Activated CD4-positive, alpha-beta memory T cell treated with anti-CD3 and anti-CD28 coated beads, Interleukin-2, amount 10 ng/mL, durations not matched to agents 7 days and 5 days (primary cell): ENCODE data around the gene KLRC2. TPM values are rescaled to one million over a fixed set of nuclear protein-coding genes. Genes with fewer than 3 reads are reported as not detected.

Experiments
- CTCF ChIA-PET: fragments of 350-600 bp; sonication (Branson Sonifier 250); formaldehyde crosslinking; loops from one replicate; lab custom pipeline; 2021; ENCODE audit warnings: antibody characterized with exemption, inconsistent platforms; lab: Charles Lee
- POLR2A ChIA-PET: fragments of 350-600 bp; sonication (Branson Sonifier 250); formaldehyde crosslinking; loops from one replicate; lab custom pipeline; 2021; ENCODE audit warnings: antibody characterized with exemption; lab: Charles Lee
- DNase-seq: peaks from one replicate; pipeline ENCODE4 v3.0.0-alpha.2; 2020
- H3K27ac Mint-ChIP-seq: one replicate; pipeline ENCODE4 v1.8.0; 2021; ENCODE audit warnings: mild to moderate bottlenecking, mixed read lengths
- H3K27me3 Mint-ChIP-seq: one replicate; pipeline ENCODE4 v1.8.0; 2021; ENCODE audit warnings: mixed read lengths
- H3K36me3 Mint-ChIP-seq: one replicate; pipeline ENCODE4 v1.8.0; 2021; ENCODE audit warnings: low read depth, mixed read lengths
- H3K4me1 Mint-ChIP-seq: one replicate; pipeline ENCODE4 v1.8.0; 2021; ENCODE audit warnings: mixed read lengths
- H3K4me3 Mint-ChIP-seq: one replicate; pipeline ENCODE4 v1.8.0; 2021; ENCODE audit warnings: mild to moderate bottlenecking, mixed read lengths
- H3K9me3 Mint-ChIP-seq: one replicate; pipeline ENCODE4 v1.8.0; 2021; ENCODE audit warnings: mixed read lengths
- total RNA-seq, 2 experiments: library from RNA; stranded (reverse); gene quantifications; one replicate each; pipeline ENCODE4 v1.2.3, GENCODE V29; 2021

KLRC2 gene
- total RNA-seq, 2 experiments from 2014 or later: not detected

- ChIA-PET POLR2A (no interaction called here), CTCF (no interaction called here)
- no peak overlapping the region for H3K27ac Mint-ChIP-seq
- H3K4me1 Mint-ChIP-seq: no peaks in the 10 kb centered on the region
- no peak overlapping the region for H3K4me3 Mint-ChIP-seq
- no peak for DNase-seq
- no peaks in the 10 kb centered on the region for H3K36me3 Mint-ChIP-seq
- H3K9me3 Mint-ChIP-seq: no peaks in the 10 kb centered on the region
- H3K27me3 Mint-ChIP-seq: peaks cover 20% of the 10 kb centered on the region
Observed at GRCh38 chr12:10381928-10382628, 53.7 kb downstream of the KLRC2 start.

Other genes starting within 250 kb of the KLRC2 start
- 10 to 100 TPM; 13.1 to 14.0 TPM for gene GABARAPL1, start 223.1 kb downstream of the KLRC2 start, total RNA-seq
- 1 to 10 TPM in 1 of 2 experiments, under 1 TPM in 1; 0.65 to 1.1 TPM for gene KLRD1, start 128.1 kb downstream of the KLRC2 start, total RNA-seq
- gene KLRK1, start 46.0 kb downstream of the KLRC2 start, total RNA-seq: under 1 TPM; 0.43 to 0.93 TPM
- gene KLRC4, start 26.3 kb downstream of the KLRC2 start, total RNA-seq: not detected
- gene KLRC3, start 15.4 kb downstream of the KLRC2 start, total RNA-seq: not detected
- gene KLRC1, start 17.4 kb upstream of the KLRC2 start, total RNA-seq: not detected
- 1 to 10 TPM; 1.4 to 1.6 TPM for gene EIF2S3B, start 69.9 kb upstream of the KLRC2 start, total RNA-seq
- 10 to 100 TPM; 38.4 to 39.0 TPM for gene MAGOHB, start 177.6 kb upstream of the KLRC2 start, total RNA-seq
- under 1 TPM; 0.60 to 0.71 TPM for gene STYK1, start 238.0 kb upstream of the KLRC2 start, total RNA-seq